HEK293T (cell line): ENCODE data around the gene CSNK1E.

Experiments used
- CTCF ChIA-PET: fragments of 350-600 bp; formaldehyde crosslinking; extraction: SDS; loops from one replicate; lab custom pipeline; 2021; ENCODE audit warnings: antibody characterized with exemption, inconsistent platforms; lab: Yijun Ruan, JAX
- POLR2A ChIA-PET: fragments of 350-600 bp; formaldehyde crosslinking; extraction: SDS; loops from one replicate; lab custom pipeline; 2020; ENCODE audit warnings: antibody characterized with exemption, inconsistent platforms; lab: Yijun Ruan, JAX
- DNase-seq: peaks from one replicate; pipeline ENCODE4 v3.0.0; 2012; ENCODE audit warnings: mixed read lengths; ENCODE audit errors: extremely low spot score
- BHLHE40 ChIP-seq: fragments of 450-650 bp; IDR thresholded peaks from 2 replicates; pipeline ENCODE4 v1.6.1; 2016; ENCODE audit warnings: mild to moderate bottlenecking, moderate library complexity, borderline replicate concordance
- CTBP1 ChIP-seq: fragments of 450-650 bp; IDR thresholded peaks from 2 replicates; pipeline ENCODE4 v1.6.1; 2016; ENCODE audit warnings: borderline replicate concordance
- ELF4 ChIP-seq: fragments of 450-650 bp; IDR thresholded peaks from 2 replicates; pipeline ENCODE4 v1.6.1; 2017; ENCODE audit warnings: antibody characterized with exemption
- FOXA1 ChIP-seq: fragments of 450-650 bp; IDR thresholded peaks from 2 replicates; pipeline ENCODE4 v1.6.1; 2016; ENCODE audit warnings: mild to moderate bottlenecking
- FOXK2 ChIP-seq: fragments of 450-650 bp; IDR thresholded peaks from 2 replicates; pipeline ENCODE4 v1.6.1; 2016; ENCODE audit warnings: mild to moderate bottlenecking
- FOXM1 ChIP-seq: fragments of 450-650 bp; IDR thresholded peaks from 2 replicates; pipeline ENCODE4 v1.6.1; 2017; ENCODE audit warnings: mild to moderate bottlenecking, borderline replicate concordance
- HDGF ChIP-seq: fragments of 450-650 bp; IDR thresholded peaks from 2 replicates; pipeline ENCODE4 v1.6.1; 2017; ENCODE audit warnings: antibody characterized with exemption, borderline replicate concordance
- L3MBTL2 ChIP-seq: fragments of 450-650 bp; conservative IDR thresholded peaks from 2 replicates; pipeline ENCODE4 v1.6.1; 2016; ENCODE audit warnings: mild to moderate bottlenecking
- LEF1 ChIP-seq: fragments of 450-650 bp; IDR thresholded peaks from 2 replicates; pipeline ENCODE4 v1.6.1; 2017; ENCODE audit warnings: mild to moderate bottlenecking, borderline replicate concordance
- NFRKB ChIP-seq: fragments of 450-650 bp; IDR thresholded peaks from 2 replicates; pipeline ENCODE4 v1.6.1; 2016; ENCODE audit warnings: mild to moderate bottlenecking, moderate library complexity
- PKNOX1 ChIP-seq: fragments of 450-650 bp; IDR thresholded peaks from 2 replicates; pipeline ENCODE4 v1.6.1; 2016
- SP1 ChIP-seq: fragments of 450-650 bp; IDR thresholded peaks from 2 replicates; pipeline ENCODE4 v1.6.1; 2017
- SUZ12 ChIP-seq: fragments of 450-650 bp; IDR thresholded peaks from 2 replicates; pipeline ENCODE4 v1.6.1; 2016; ENCODE audit warnings: mild to moderate bottlenecking
- TARDBP ChIP-seq: fragments of 450-650 bp; IDR thresholded peaks from 2 replicates; pipeline ENCODE4 v1.6.1; 2016
- ZNF384 ChIP-seq: fragments of 450-650 bp; IDR thresholded peaks from 2 replicates; pipeline ENCODE4 v1.6.1; 2016

The CSNK1E gene

GRCh38 chr22:38312261-38312800 is 4.9 kb downstream of the CSNK1E start:
- CTCF ChIA-PET: no interaction called here
- TF ChIP-seq FOXA1: no peak
- TF ChIP-seq SP1: no peak
- no peak for TF ChIP-seq L3MBTL2
- no peak for TF ChIP-seq PKNOX1
- no peak for TF ChIP-seq CTBP1
- no peak for TF ChIP-seq FOXM1
- TF ChIP-seq SUZ12: no peak
- no peak for TF ChIP-seq NFRKB
- TF ChIP-seq TARDBP: no peak
- TF ChIP-seq ZNF384: no peak
- TF ChIP-seq ELF4: no peak
- TF ChIP-seq FOXK2: no peak
- POLR2A ChIA-PET: interaction anchor here (0.6 to 1.2 kb wide), 3 partner anchors 27 to 39 kb away, joined by 3 to 4 read pairs (median 3); no protein-coding TSS in a partner anchor
- no peak for DNase-seq

- TF ChIP-seq PKNOX1: no peak
- TF ChIP-seq HDGF: 0 out of 2 replicates have a peak, but pooled peaks have one; percentile 33
- ChIA-PET CTCF (no interaction called here), POLR2A (no interaction called here)
- DNase-seq: no peak
These were observed 6.0 kb downstream of the CSNK1E start for GRCh38 chr22:38311323-38311620.

- no peak for TF ChIP-seq FOXA1
- 0 out of 2 replicates have a peak, but pooled peaks have one; percentile 51 for TF ChIP-seq HDGF
- POLR2A ChIA-PET: no interaction called here
- CTCF ChIA-PET: no interaction called here
- no peak for DNase-seq
These were observed 6.5 kb downstream of the CSNK1E start for GRCh38 chr22:38310518-38311322.

DNA sequence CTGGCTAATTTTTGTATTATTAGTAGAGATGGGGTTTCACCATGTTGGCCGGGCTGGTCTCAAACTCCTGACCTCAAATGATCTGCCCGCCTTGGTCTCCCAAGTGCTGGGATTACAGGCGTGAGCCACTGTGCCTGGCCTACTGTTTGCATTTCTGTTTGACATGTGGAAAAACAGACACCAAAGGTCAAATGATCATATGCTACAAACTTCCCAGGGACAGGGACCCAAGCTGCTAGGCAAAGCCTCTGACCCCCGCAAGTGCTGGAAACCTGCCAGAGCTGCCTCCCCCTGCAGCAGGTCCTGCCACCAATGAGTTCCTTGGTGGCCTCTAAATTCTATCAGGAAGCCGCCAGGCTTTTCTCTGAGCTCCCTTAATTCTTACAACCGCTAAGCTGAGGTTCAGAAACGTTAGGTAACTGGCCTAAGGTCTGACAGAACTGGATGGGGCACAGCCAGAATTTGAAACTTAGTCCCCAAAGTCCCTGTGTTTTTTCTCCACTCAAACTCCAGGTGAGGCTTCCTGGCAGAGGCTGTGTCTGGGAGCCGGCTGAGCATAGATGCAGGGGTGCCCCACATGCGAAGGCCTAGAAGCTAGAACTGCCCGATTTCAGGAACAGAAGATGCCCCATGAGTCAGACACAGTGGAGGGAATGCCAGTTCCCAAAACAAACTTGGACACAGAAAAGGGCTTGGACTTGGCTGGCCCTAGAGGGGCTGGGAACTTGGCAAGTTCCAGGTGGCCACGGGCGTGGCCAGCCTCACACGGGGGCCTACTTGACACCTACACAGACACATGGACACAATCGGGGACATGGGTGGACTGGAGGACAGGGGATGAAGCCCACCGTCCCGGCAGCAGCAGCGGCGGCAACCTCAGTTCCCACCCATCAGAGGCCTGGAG is 7.4 kb downstream of the CSNK1E start:
- DNase-seq: no peak
- TF ChIP-seq FOXA1: no peak
- TF ChIP-seq FOXM1: no peak
- TF ChIP-seq PKNOX1: no peak
- TF ChIP-seq NFRKB: no peak
- TF ChIP-seq CTBP1: no peak
- TF ChIP-seq LEF1: no peak
- no peak for TF ChIP-seq SUZ12
- no peak for TF ChIP-seq ELF4
- ChIA-PET CTCF (no interaction called here), POLR2A (interaction anchor here (2.0 kb wide), 1 partner anchor 8 kb away, joined by 5 read pairs; no protein-coding TSS in a partner anchor)

DNA sequence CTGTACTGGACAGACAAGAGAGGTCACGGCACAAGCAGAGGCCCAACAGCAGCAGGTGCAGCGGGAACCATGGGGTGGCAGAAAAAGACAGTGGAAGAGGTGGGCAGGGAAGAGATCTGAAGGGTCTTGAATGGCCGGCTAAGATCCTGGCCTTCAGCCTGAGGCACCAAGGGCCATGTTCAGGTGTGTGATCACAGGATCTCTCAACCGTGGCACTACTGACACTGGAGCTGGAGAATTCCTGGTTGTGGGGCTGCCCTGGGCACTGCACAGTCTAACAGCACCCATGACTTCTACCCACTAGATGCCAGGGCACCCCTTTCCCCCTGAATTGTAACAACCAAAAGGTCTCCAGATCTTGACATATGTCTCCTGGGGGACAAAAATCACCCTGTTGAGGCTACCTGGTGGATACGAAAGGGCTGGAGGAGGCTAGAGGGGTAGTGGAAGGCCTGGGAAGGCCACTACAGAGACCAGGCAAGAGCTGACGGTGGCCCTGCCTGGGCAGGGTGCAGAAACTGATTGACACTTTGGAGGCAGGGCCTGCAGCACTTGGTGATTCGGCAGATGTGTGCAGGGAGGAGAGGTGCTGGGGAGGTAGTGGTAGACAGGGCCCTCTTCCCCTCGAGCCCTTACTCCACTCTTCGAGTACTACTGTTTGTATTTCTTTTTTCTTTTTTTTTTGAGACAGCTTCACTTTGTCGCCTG is 8.3 kb downstream of the CSNK1E start:
- TF ChIP-seq BHLHE40 (no peak), ELF4 (no peak), NFRKB (no peak), FOXK2 (no peak), FOXM1 (no peak), FOXA1 (no peak)
- DNase-seq: no peak
- ChIA-PET CTCF (no interaction called here), POLR2A (interaction anchor here (2.0 kb wide), 1 partner anchor 9 kb away, joined by 5 read pairs; no protein-coding TSS in a partner anchor)
